Hepatocyte (in vitro differentiated cells): Measurements from ENCODE around the gene GRIK4. TPM values are rescaled to one million over a fixed set of nuclear protein-coding genes. Genes with fewer than 3 reads are reported as not detected.

Experiments used
- DNase-seq: peaks from one replicate; pipeline ENCODE4 v3.0.0-alpha.2; 2016; ENCODE audit warnings: low spot score
- H2AFZ ChIP-seq: fragments of 200-600 bp; sonication (generic); 2 replicates; pipeline ENCODE4 v1.6.0; 2016; ENCODE audit warnings: antibody characterized with exemption, mild to moderate bottlenecking
- H3K27ac ChIP-seq: fragments of 200-600 bp; sonication (generic); 2 replicates; pipeline ENCODE4 v1.5.1; 2016; ENCODE audit warnings: mild to moderate bottlenecking
- H3K27me3 ChIP-seq: fragments of 200-600 bp; sonication (generic); 2 replicates; pipeline ENCODE4 v1.6.1; 2016
- H3K36me3 ChIP-seq: fragments of 200-600 bp; sonication (generic); replicated peaks from 2 replicates; pipeline ENCODE4 v1.5.1; 2016; ENCODE audit warnings: low read depth; ENCODE audit not compliant: insufficient read depth
- H3K4me1 ChIP-seq: fragments of 200-600 bp; sonication (generic); 2 replicates; pipeline ENCODE4 v1.5.1; 2016; ENCODE audit warnings: mild to moderate bottlenecking, moderate library complexity; ENCODE audit not compliant: insufficient read depth
- H3K4me2 ChIP-seq: fragments of 200-600 bp; sonication (generic); 2 replicates; pipeline ENCODE4 v1.6.0; 2016
- H3K4me3 ChIP-seq: fragments of 200-600 bp; sonication (generic); 2 replicates; pipeline ENCODE4 v1.5.1; 2016; ENCODE audit warnings: mild to moderate bottlenecking
- H3K79me2 ChIP-seq: fragments of 200-600 bp; sonication (generic); 2 replicates; pipeline ENCODE4 v1.6.0; 2017; ENCODE audit warnings: mild to moderate bottlenecking
- H3K9me2 ChIP-seq: fragments of 200-600 bp; sonication (generic); replicated peaks from 2 replicates; pipeline ENCODE4 v1.6.0; 2017; ENCODE audit warnings: mild to moderate bottlenecking; ENCODE audit not compliant: insufficient read depth
- H3K9me3 ChIP-seq: fragments of 200-600 bp; sonication (generic); 2 replicates; pipeline ENCODE4 v1.5.1; 2016; ENCODE audit warnings: low read depth, mild to moderate bottlenecking
- H4K20me1 ChIP-seq: fragments of 200-600 bp; sonication (generic); 2 replicates; pipeline ENCODE4 v1.6.0; 2016; ENCODE audit warnings: mild to moderate bottlenecking; ENCODE audit not compliant: insufficient read depth, poor library complexity, severe bottlenecking
- EZH2 ChIP-seq: fragments of 200-600 bp; sonication (generic); IDR thresholded peaks from 2 replicates; pipeline ENCODE4 v1.6.1; 2016; ENCODE audit warnings: antibody characterized with exemption, mild to moderate bottlenecking, borderline replicate concordance
- EZH2phosphoT487 ChIP-seq: fragments of 200-600 bp; sonication (generic); IDR thresholded peaks from one replicate; pipeline ENCODE4 v1.6.1; 2018; ENCODE audit warnings: antibody characterized with exemption, mild to moderate bottlenecking, low read depth, moderate library complexity; ENCODE audit not compliant: unreplicated experiment, severe bottlenecking
- WGBS: methylation state at CpG from one replicate; pipeline ENCODE4 v1.1.6; 2016; ENCODE audit warnings: low lambda C conversion rate; ENCODE audit errors: missing lambda C conversion rate; 5-methylcytosine and 5-hydroxymethylcytosine counted together
- polyA plus RNA-seq: library from polyadenylated mRNA; unstranded; fragments of >200 nt; fragmentation: Nextera tagmentation; extraction: Ambion mirVana; gene quantifications from 2 replicates; pipeline ENCODE4 v1.2.1, GENCODE V29; 2016
- total RNA-seq: library from RNA; depleted of rRNA; stranded (reverse); fragments of >200 nt; gene quantifications from 2 replicates; pipeline ENCODE4 v1.2.3, GENCODE V29; 2014
- TF ChIP-seq, protein P1 (sequence below): fragments of 200-600 bp; sonication (generic); IDR thresholded peaks from 2 replicates; pipeline ENCODE4 v1.5.1; 2016; ENCODE audit warnings: antibody characterized with exemption, mild to moderate bottlenecking; ENCODE audit not compliant: poor library complexity

The GRIK4 gene
- total and polyA plus RNA-seq, 2 experiments from 2014 or later: 1.5 to 2.3 TPM

- Histone ChIP-seq H3K36me3 (no peaks in the 10 kb centered on the region), H2AFZ (no peak overlapping the region), H3K4me3 (no peak overlapping the region), H3K4me2 (no peak overlapping the region), H3K9me3 (no peaks in the 10 kb centered on the region), H3K27me3 (no peaks in the 10 kb centered on the region), H3K27ac (no peak overlapping the region), H3K9me2 (no peaks in the 10 kb centered on the region), H4K20me1 (no peaks in the 10 kb centered on the region), H3K79me2 (no peaks in the 10 kb centered on the region), H3K4me1 (peaks cover 13% of the 10 kb centered on the region)
- no peak for TF ChIP-seq EZH2phosphoT487
- TF ChIP-seq, protein P1, sequence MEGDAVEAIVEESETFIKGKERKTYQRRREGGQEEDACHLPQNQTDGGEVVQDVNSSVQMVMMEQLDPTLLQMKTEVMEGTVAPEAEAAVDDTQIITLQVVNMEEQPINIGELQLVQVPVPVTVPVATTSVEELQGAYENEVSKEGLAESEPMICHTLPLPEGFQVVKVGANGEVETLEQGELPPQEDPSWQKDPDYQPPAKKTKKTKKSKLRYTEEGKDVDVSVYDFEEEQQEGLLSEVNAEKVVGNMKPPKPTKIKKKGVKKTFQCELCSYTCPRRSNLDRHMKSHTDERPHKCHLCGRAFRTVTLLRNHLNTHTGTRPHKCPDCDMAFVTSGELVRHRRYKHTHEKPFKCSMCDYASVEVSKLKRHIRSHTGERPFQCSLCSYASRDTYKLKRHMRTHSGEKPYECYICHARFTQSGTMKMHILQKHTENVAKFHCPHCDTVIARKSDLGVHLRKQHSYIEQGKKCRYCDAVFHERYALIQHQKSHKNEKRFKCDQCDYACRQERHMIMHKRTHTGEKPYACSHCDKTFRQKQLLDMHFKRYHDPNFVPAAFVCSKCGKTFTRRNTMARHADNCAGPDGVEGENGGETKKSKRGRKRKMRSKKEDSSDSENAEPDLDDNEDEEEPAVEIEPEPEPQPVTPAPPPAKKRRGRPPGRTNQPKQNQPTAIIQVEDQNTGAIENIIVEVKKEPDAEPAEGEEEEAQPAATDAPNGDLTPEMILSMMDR: no peak
- no peak for TF ChIP-seq EZH2
- no peak for DNase-seq
- WGBS: 63% methylated on average over 5 of the region's 5 CpGs
Measured at GRCh38 chr11:120909676-120910416, 398.3 kb downstream of the GRIK4 start.

DNA sequence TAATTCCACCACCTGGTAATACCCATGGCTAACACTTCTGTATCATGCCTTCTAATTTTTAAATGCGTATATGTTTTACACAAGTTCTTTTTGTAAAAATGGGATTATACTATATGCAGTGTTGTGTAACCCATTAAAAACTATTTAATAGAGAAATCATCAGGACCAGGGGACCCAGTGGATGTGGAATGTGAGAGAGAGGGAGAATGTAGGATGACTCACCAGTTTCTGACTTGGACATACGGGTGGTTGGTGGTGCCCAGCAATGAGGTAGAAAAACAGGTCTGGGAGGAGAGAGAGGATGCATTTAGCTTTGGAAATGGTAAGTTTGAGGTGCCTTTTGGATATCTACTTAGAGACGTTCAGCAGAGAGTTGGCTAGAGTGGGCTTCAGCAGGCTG is 400.4 kb downstream of the GRIK4 start:
- Histone ChIP-seq H2AFZ (no peak overlapping the region), H3K36me3 (no peaks in the 10 kb centered on the region), H3K4me1 (peaks cover 13% of the 10 kb centered on the region), H3K27ac (no peak overlapping the region), H3K4me3 (no peak overlapping the region), H3K9me2 (no peaks in the 10 kb centered on the region), H3K79me2 (no peaks in the 10 kb centered on the region), H3K27me3 (no peaks in the 10 kb centered on the region), H3K9me3 (no peaks in the 10 kb centered on the region), H4K20me1 (no peaks in the 10 kb centered on the region), H3K4me2 (no peak overlapping the region)
- TF ChIP-seq EZH2phosphoT487: no peak
- no peak for TF ChIP-seq EZH2
- TF ChIP-seq, protein P1: no peak
- WGBS: 86% methylated on average over 3 of the region's 3 CpGs
- DNase-seq: no peak

DNA sequence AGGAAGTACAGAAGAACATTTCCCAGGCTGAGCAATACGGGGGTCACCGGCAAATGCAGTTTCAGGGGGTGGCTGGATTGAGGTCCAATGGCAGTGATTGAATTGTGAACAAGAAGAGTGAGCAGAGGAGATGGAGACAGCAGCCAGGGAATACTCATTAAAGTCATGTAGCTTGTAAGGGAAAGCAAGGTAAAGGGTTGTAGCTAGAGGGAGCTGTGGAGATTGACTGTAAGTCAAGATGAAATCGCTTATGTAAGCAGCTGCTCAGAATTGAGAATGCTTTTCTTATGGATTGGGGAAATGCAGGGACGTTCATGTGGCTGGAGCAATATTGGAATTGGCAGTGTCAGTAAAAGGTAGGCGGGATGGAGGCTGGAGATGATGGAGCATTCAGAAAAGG is 401.0 kb downstream of the GRIK4 start:
- Histone ChIP-seq H3K36me3 (no peaks in the 10 kb centered on the region), H3K27ac (no peak overlapping the region), H3K9me2 (no peaks in the 10 kb centered on the region), H3K4me2 (no peak overlapping the region), H4K20me1 (no peaks in the 10 kb centered on the region), H3K4me1 (peaks cover 13% of the 10 kb centered on the region), H3K79me2 (no peaks in the 10 kb centered on the region), H2AFZ (no peak overlapping the region), H3K27me3 (no peaks in the 10 kb centered on the region), H3K9me3 (no peaks in the 10 kb centered on the region), H3K4me3 (no peak overlapping the region)
- peak; percentile 53 for DNase-seq
- WGBS: 45% methylated on average over 4 of the region's 5 CpGs
- TF ChIP-seq EZH2: no peak
- TF ChIP-seq, protein P1: peak; percentile 40
- no peak for TF ChIP-seq EZH2phosphoT487
